ENCODE data around the gene GRID2.

GRID2 gene

GRCh38 chr4:92514627-92515026 lies 210.9 kb downstream of the GRID2 start:
- H3K36me3 Mint-ChIP-seq: no peaks in the 10 kb centered on the region
- peaks cover 21% of the 10 kb centered on the region for H3K9me3 Mint-ChIP-seq
- no peak overlapping the region for H3K4me3 Mint-ChIP-seq
- H3K27ac Mint-ChIP-seq: no peak overlapping the region
- H3K4me1 Mint-ChIP-seq: no peaks in the 10 kb centered on the region
- ATAC-seq (no peak), DNase-seq (ENCODE audit: low spot score in 2 of 2) (no peak)

GRCh38 chr4:92516450-92516849 lies 212.7 kb downstream of the GRID2 start:
- H3K4me1 Mint-ChIP-seq: no peaks in the 10 kb centered on the region
- H3K36me3 Mint-ChIP-seq: no peaks in the 10 kb centered on the region
- no peak overlapping the region for H3K4me3 Mint-ChIP-seq
- no peak overlapping the region for H3K27ac Mint-ChIP-seq
- H3K9me3 Mint-ChIP-seq: peaks cover 9% of the 10 kb centered on the region
- no peak for ATAC-seq
- no peak for DNase-seq (ENCODE audit: low spot score in 2 of 2)

- Mint-ChIP-seq H3K4me1 (no peaks in the 10 kb centered on the region), H3K27ac (no peak overlapping the region)
Observed at GRCh38 chr4:92519727-92520126, 216.0 kb downstream of the GRID2 start.

GRCh38 chr4:92520563-92520962 lies 216.8 kb downstream of the GRID2 start:
- Mint-ChIP-seq H3K36me3 (no peaks in the 10 kb centered on the region), H3K4me3 (no peak overlapping the region), H3K4me1 (no peaks in the 10 kb centered on the region), H3K27ac (no peak overlapping the region), H3K9me3 (peaks cover 5% of the 10 kb centered on the region)
- no peak for DNase-seq (ENCODE audit: low spot score in 2 of 2)
- no peak for ATAC-seq

More at GRCh38 chr4:92519727-92520126, 216.0 kb downstream of the GRID2 start:
- ATAC-seq (no peak), DNase-seq (ENCODE audit: low spot score in 2 of 2) (no peak)
- H3K4me3 Mint-ChIP-seq: no peak overlapping the region
- no peaks in the 10 kb centered on the region for H3K36me3 Mint-ChIP-seq
- peaks cover 5% of the 10 kb centered on the region for H3K9me3 Mint-ChIP-seq

- H3K9me3 Mint-ChIP-seq: peaks cover 5% of the 10 kb centered on the region
- no peak overlapping the region for H3K27ac Mint-ChIP-seq
- no peak overlapping the region for H3K4me3 Mint-ChIP-seq
- DNase-seq (ENCODE audit: low spot score in 2 of 2) (no peak), ATAC-seq (no peak)
- no peaks in the 10 kb centered on the region for H3K36me3 Mint-ChIP-seq
- no peaks in the 10 kb centered on the region for H3K4me1 Mint-ChIP-seq
Observed at GRCh38 chr4:92521941-92522340, 218.2 kb downstream of the GRID2 start.

GRCh38 chr4:92522356-92522755 lies 218.6 kb downstream of the GRID2 start:
- Mint-ChIP-seq H3K4me1 (no peaks in the 10 kb centered on the region), H3K9me3 (peaks cover 5% of the 10 kb centered on the region), H3K27ac (no peak overlapping the region), H3K4me3 (no peak overlapping the region), H3K36me3 (no peaks in the 10 kb centered on the region)
- DNase-seq (ENCODE audit: low spot score in 2 of 2): no peak
- ATAC-seq: no peak

GRCh38 chr4:92524131-92524530 lies 220.4 kb downstream of the GRID2 start:
- ATAC-seq: no peak
- no peak for DNase-seq (ENCODE audit: low spot score in 2 of 2)
- peaks cover 2% of the 10 kb centered on the region for H3K9me3 Mint-ChIP-seq
- no peaks in the 10 kb centered on the region for H3K36me3 Mint-ChIP-seq
- H3K4me3 Mint-ChIP-seq: no peak overlapping the region
- no peak overlapping the region for H3K27ac Mint-ChIP-seq
- H3K4me1 Mint-ChIP-seq: no peaks in the 10 kb centered on the region

- Mint-ChIP-seq H3K9me3 (peaks cover 14% of the 10 kb centered on the region), H3K27ac (no peak overlapping the region), H3K4me3 (no peak overlapping the region), H3K4me1 (no peaks in the 10 kb centered on the region), H3K36me3 (no peaks in the 10 kb centered on the region)
- no peak for DNase-seq (ENCODE audit: low spot score in 2 of 2)
- ATAC-seq: no peak
Observed at GRCh38 chr4:92528541-92528940, 224.8 kb downstream of the GRID2 start.

GRCh38 chr4:92529510-92529909 lies 225.7 kb downstream of the GRID2 start:
- no peak for ATAC-seq
- peaks cover 14% of the 10 kb centered on the region for H3K9me3 Mint-ChIP-seq
- no peak overlapping the region for H3K27ac Mint-ChIP-seq
- H3K4me1 Mint-ChIP-seq: no peaks in the 10 kb centered on the region
- no peaks in the 10 kb centered on the region for H3K36me3 Mint-ChIP-seq
- no peak for DNase-seq (ENCODE audit: low spot score in 2 of 2)
- no peak overlapping the region for H3K4me3 Mint-ChIP-seq

GRCh38 chr4:92535599-92535998 lies 231.8 kb downstream of the GRID2 start:
- Mint-ChIP-seq H3K4me3 (no peak overlapping the region), H3K4me1 (no peaks in the 10 kb centered on the region), H3K36me3 (no peaks in the 10 kb centered on the region), H3K27ac (no peak overlapping the region), H3K9me3 (peaks cover 5% of the 10 kb centered on the region)
- DNase-seq (ENCODE audit: low spot score in 2 of 2): no peak
- ATAC-seq: no peak

GRCh38 chr4:92551616-92552015 lies 247.8 kb downstream of the GRID2 start:
- ATAC-seq (no peak), DNase-seq (ENCODE audit: low spot score in 2 of 2) (no peak)
- no peaks in the 10 kb centered on the region for H3K36me3 Mint-ChIP-seq
- no peak overlapping the region for H3K4me3 Mint-ChIP-seq
- no peak overlapping the region for H3K27ac Mint-ChIP-seq
- no peaks in the 10 kb centered on the region for H3K4me1 Mint-ChIP-seq
- peaks cover 8% of the 10 kb centered on the region for H3K9me3 Mint-ChIP-seq

GRCh38 chr4:92566269-92566668 lies 262.5 kb downstream of the GRID2 start:
- peaks cover 19% of the 10 kb centered on the region for H3K9me3 Mint-ChIP-seq
- H3K4me1 Mint-ChIP-seq: no peaks in the 10 kb centered on the region
- ATAC-seq (no peak), DNase-seq (ENCODE audit: low spot score in 2 of 2) (no peak)
- no peak overlapping the region for H3K27ac Mint-ChIP-seq
- no peaks in the 10 kb centered on the region for H3K36me3 Mint-ChIP-seq
- no peak overlapping the region for H3K4me3 Mint-ChIP-seq

GRCh38 chr4:92580816-92581215 lies 277.1 kb downstream of the GRID2 start:
- H3K4me1 Mint-ChIP-seq: no peaks in the 10 kb centered on the region
- H3K27ac Mint-ChIP-seq: no peak overlapping the region
- H3K4me3 Mint-ChIP-seq: no peak overlapping the region
- no peaks in the 10 kb centered on the region for H3K36me3 Mint-ChIP-seq
- DNase-seq (ENCODE audit: low spot score in 2 of 2): no peak
- H3K9me3 Mint-ChIP-seq: peaks cover 13% of the 10 kb centered on the region
- no peak for ATAC-seq

GRCh38 chr4:92599044-92599443 lies 295.3 kb downstream of the GRID2 start:
- Mint-ChIP-seq H3K4me1 (no peaks in the 10 kb centered on the region), H3K9me3 (peaks cover 25% of the 10 kb centered on the region), H3K36me3 (no peaks in the 10 kb centered on the region), H3K4me3 (no peak overlapping the region), H3K27ac (no peak overlapping the region)
- no peak for DNase-seq (ENCODE audit: low spot score in 2 of 2)
- ATAC-seq: no peak

- no peak overlapping the region for H3K4me3 Mint-ChIP-seq
Observed at GRCh38 chr4:92600638-92601037, 296.9 kb downstream of the GRID2 start.

GRCh38 chr4:92606227-92606626 lies 302.5 kb downstream of the GRID2 start:
- no peak overlapping the region for H3K4me3 Mint-ChIP-seq
- no peak overlapping the region for H3K27ac Mint-ChIP-seq
- DNase-seq (ENCODE audit: low spot score in 2 of 2) (no peak), ATAC-seq (no peak)
- H3K36me3 Mint-ChIP-seq: no peaks in the 10 kb centered on the region
- peaks cover 21% of the 10 kb centered on the region for H3K9me3 Mint-ChIP-seq
- no peaks in the 10 kb centered on the region for H3K4me1 Mint-ChIP-seq

More at GRCh38 chr4:92600638-92601037, 296.9 kb downstream of the GRID2 start:
- ATAC-seq: no peak
- DNase-seq (ENCODE audit: low spot score in 2 of 2): no peak
- Mint-ChIP-seq H3K9me3 (peaks cover 25% of the 10 kb centered on the region), H3K4me1 (no peaks in the 10 kb centered on the region), H3K36me3 (no peaks in the 10 kb centered on the region), H3K27ac (no peak overlapping the region)

GRCh38 chr4:92615049-92615448 lies 311.3 kb downstream of the GRID2 start:
- H3K4me1 Mint-ChIP-seq: no peaks in the 10 kb centered on the region
- no peak overlapping the region for H3K27ac Mint-ChIP-seq
- H3K4me3 Mint-ChIP-seq: no peak overlapping the region
- DNase-seq (ENCODE audit: low spot score in 2 of 2): no peak
- H3K9me3 Mint-ChIP-seq: peaks cover 27% of the 10 kb centered on the region
- H3K36me3 Mint-ChIP-seq: no peaks in the 10 kb centered on the region
- ATAC-seq: no peak
